Mesenchymal stem cell (in vitro differentiated cells and primary cell): ENCODE data around the gene ATP6V1F.

Experiments
- DNase-seq: peaks from one replicate; pipeline ENCODE4 v3.0.0-alpha.2; 2013
- H2AFZ ChIP-seq: one replicate; pipeline ENCODE4 v1.6.1; 2013; ENCODE audit warnings: low read depth, mild to moderate bottlenecking, control low read depth, inconsistent platforms, low read length, moderate library complexity
- H2AK5ac ChIP-seq: 2 replicates; pipeline ENCODE4 v1.6.1; 2013; ENCODE audit warnings: low read length, moderate library complexity, mild to moderate bottlenecking, inconsistent platforms; ENCODE audit not compliant: severe bottlenecking
- H2BK120ac ChIP-seq: one replicate; pipeline ENCODE4 v1.6.1; 2013; ENCODE audit warnings: low read depth, mild to moderate bottlenecking, inconsistent platforms, low read length, moderate library complexity
- H2BK12ac ChIP-seq, 2 experiments: one replicate each; pipeline ENCODE4 v1.6.1; 2013; ENCODE audit warnings: inconsistent platforms in 2 of 2, low read length in 2 of 2, mild to moderate bottlenecking in 2 of 2, moderate library complexity in 2 of 2, control low read depth in 1 of 2
- H2BK15ac ChIP-seq: one replicate; pipeline ENCODE4 v1.6.1; 2013; ENCODE audit warnings: mild to moderate bottlenecking, low read depth, inconsistent platforms; ENCODE audit not compliant: poor library complexity, severe bottlenecking
- H2BK5ac ChIP-seq: 2 replicates; pipeline ENCODE4 v1.6.1; 2013; ENCODE audit warnings: low read depth, mild to moderate bottlenecking, low read length, control low read depth, inconsistent platforms; ENCODE audit not compliant: poor library complexity, severe bottlenecking
- H3K14ac ChIP-seq, 2 experiments: one replicate each; pipeline ENCODE4 v1.6.1; 2013; ENCODE audit warnings: inconsistent platforms in 2 of 2, low read length in 2 of 2, control low read depth in 1 of 2, mild to moderate bottlenecking in 1 of 2, moderate library complexity in 1 of 2
- H3K18ac ChIP-seq, 2 experiments: one replicate each; pipeline ENCODE4 v1.6.1; 2013; ENCODE audit warnings: inconsistent platforms in 2 of 2, low read length in 2 of 2, control low read depth in 1 of 2, low read depth in 1 of 2, mild to moderate bottlenecking in 1 of 2
- H3K23ac ChIP-seq, 2 experiments: one replicate each; pipeline ENCODE4 v1.6.1; 2013; ENCODE audit warnings: inconsistent platforms in 2 of 2, low read length in 2 of 2, mild to moderate bottlenecking in 2 of 2, moderate library complexity in 2 of 2, control low read depth in 1 of 2
- H3K27ac ChIP-seq: 2 replicates; pipeline ENCODE4 v1.5.1; 2013; ENCODE audit warnings: mild to moderate bottlenecking, moderate library complexity, low read length, control low read depth, inconsistent platforms; ENCODE audit not compliant: poor library complexity, severe bottlenecking
- H3K27me3 ChIP-seq, 2 experiments: 2 replicates each; pipeline versions ENCODE4 v1.6.1 to v1.7.0; 2013; ENCODE audit warnings: low read length in 2 of 2, mild to moderate bottlenecking in 2 of 2, moderate library complexity in 2 of 2, control low read depth in 1 of 2, inconsistent platforms in 1 of 2; ENCODE audit not compliant: control insufficient read depth in 1 of 2, insufficient read depth in 1 of 2
- H3K36me3 ChIP-seq, 2 experiments: 2 replicates each; pipeline versions ENCODE4 v1.6.1 to v1.7.0; 2013; ENCODE audit warnings: low read length in 2 of 2, control low read depth in 1 of 2, inconsistent platforms in 1 of 2, low read depth in 1 of 2, mild to moderate bottlenecking in 1 of 2; ENCODE audit not compliant: insufficient read depth in 2 of 2, control insufficient read depth in 1 of 2
- H3K4ac ChIP-seq, 2 experiments: one replicate each; pipeline ENCODE4 v1.6.1; 2013; ENCODE audit warnings: inconsistent platforms in 2 of 2, low read length in 2 of 2, mild to moderate bottlenecking in 2 of 2, moderate library complexity in 2 of 2, control low read depth in 1 of 2, low read depth in 1 of 2
- H3K4me1 ChIP-seq: 2 replicates; pipeline ENCODE4 v1.6.1; 2013; ENCODE audit warnings: low read depth, low read length, control low read depth; ENCODE audit not compliant: control insufficient read depth, insufficient read depth
- H3K4me2 ChIP-seq: 2 replicates; pipeline ENCODE4 v1.6.1; 2013; ENCODE audit warnings: low read length, mild to moderate bottlenecking, inconsistent platforms; ENCODE audit not compliant: poor library complexity, severe bottlenecking
- H3K4me3 ChIP-seq, 2 experiments: 2 replicates each; pipeline versions ENCODE4 v1.5.1 to v1.7.0; 2013; ENCODE audit warnings: low read length in 2 of 2, mild to moderate bottlenecking in 2 of 2, control low read depth in 1 of 2, low read depth in 1 of 2; ENCODE audit not compliant: insufficient read depth in 1 of 2
- H3K79me1 ChIP-seq: replicated peaks from 2 replicates; pipeline ENCODE4 v1.6.1; 2013; ENCODE audit warnings: mild to moderate bottlenecking, control low read depth, low read length, inconsistent platforms; ENCODE audit not compliant: poor library complexity, severe bottlenecking
- H3K9ac ChIP-seq: 2 replicates; pipeline ENCODE4 v1.7.0; 2013; ENCODE audit warnings: mild to moderate bottlenecking, low read length, moderate library complexity
- H3K9me3 ChIP-seq: 2 replicates; pipeline ENCODE4 v1.7.0; 2013; ENCODE audit warnings: mild to moderate bottlenecking, low read length; ENCODE audit not compliant: control insufficient read depth
- H4K8ac ChIP-seq: one replicate; pipeline ENCODE4 v1.6.1; 2013; ENCODE audit warnings: inconsistent platforms, mild to moderate bottlenecking, low read length, moderate library complexity
- H4K91ac ChIP-seq: one replicate; pipeline ENCODE4 v1.6.1; 2013; ENCODE audit warnings: mild to moderate bottlenecking, low read length, inconsistent platforms
- WGBS: methylation state at CpG from one replicate; pipeline ENCODE4 v1.1.7; 2013; ENCODE audit warnings: mixed read lengths; 5-methylcytosine and 5-hydroxymethylcytosine counted together

Gene ATP6V1F

DNA sequence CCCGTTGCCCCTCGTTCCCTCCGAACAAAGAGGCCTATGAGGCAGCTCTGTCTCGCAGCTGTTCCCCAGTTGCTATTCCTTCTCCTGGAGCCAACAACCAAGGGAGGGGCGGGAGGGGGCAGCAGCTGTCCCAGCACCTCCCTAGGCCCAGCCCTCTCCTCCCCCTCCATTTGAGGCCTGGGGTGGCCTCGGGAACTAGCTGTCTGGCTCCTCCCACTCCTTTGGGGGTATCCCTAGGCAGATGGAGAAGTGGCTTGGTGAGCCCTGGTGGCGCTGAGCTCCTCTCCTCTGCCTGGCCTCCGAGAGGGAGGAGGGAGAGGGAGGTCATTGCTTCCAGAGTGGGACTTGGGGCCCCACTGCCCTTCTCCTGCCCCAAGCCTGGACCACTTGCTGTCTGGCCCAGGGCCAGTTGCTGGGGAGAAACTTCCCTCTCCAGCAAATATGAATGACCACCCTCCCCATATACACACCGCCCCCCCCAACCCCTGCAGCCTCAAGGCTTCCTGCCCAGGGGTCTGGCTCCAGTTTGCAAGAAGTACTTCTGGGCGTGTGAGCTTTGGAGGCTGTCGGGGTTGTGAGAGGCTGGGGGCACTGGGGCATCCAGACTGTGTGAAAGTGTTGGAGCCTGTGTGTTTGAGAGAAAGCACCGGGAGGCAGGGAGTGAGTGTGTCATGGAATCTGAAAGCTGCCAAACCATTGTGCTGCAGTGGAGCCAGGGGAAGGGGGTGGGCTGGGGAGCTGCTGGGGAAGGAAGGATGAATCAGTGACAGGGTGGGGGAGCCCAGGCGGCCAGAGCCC lies 29.3 kb upstream of the ATP6V1F start:
- Histone ChIP-seq H3K27me3 (no peaks in the 10 kb centered on the region), H3K9ac (peak overlapping the region; percentile 93), H3K23ac (no peak overlapping the region), H3K18ac (peak overlapping the region; percentile 94 to 97), H3K36me3 (peaks cover 33 to 35% of the 10 kb centered on the region in 2 experiments), H3K9me3 (no peaks in the 10 kb centered on the region), H3K79me1 (peaks cover 24% of the 10 kb centered on the region), H3K4me1 (peaks cover 50% of the 10 kb centered on the region), H2AFZ (no peak overlapping the region), H3K14ac (no peak overlapping the region), H4K8ac (peak overlapping the region; percentile 54), H3K27ac (peak overlapping the region; percentile 82), H3K4me2 (peak overlapping the region; percentile 83), H2BK12ac (peak overlapping the region; percentile 23 to 90), H2BK15ac (peak overlapping the region; percentile 73), H2BK120ac (peak overlapping the region; percentile 89), H4K91ac (peak overlapping the region; percentile 90), H2AK5ac (no peak overlapping the region), H3K4me3 (peak overlapping the region; percentile 61 to 95), H3K4ac (peak overlapping the region; percentile 66 to 75), H2BK5ac (no peak overlapping the region)
- peak; percentile 90 for DNase-seq
- WGBS: 14% methylated on average over 10 of the region's 13 CpGs

- Histone ChIP-seq H3K36me3 (peaks cover 39 to 41% of the 10 kb centered on the region in 2 experiments), H3K79me1 (peaks cover 30% of the 10 kb centered on the region), H2BK15ac (peak overlapping the region; percentile 15), H3K4ac (no peak overlapping the region), H2AK5ac (peak overlapping the region; percentile 69), H3K9ac (peak overlapping the region; percentile 85), H3K14ac (no peak overlapping the region), H2BK120ac (no peak overlapping the region), H2AFZ (no peak overlapping the region), H3K9me3 (no peaks in the 10 kb centered on the region), H3K4me1 (peaks cover 48% of the 10 kb centered on the region), H3K23ac (no peak overlapping the region), H3K27ac (peak overlapping the region; percentile 82), H3K27me3 (no peaks in the 10 kb centered on the region), H4K91ac (no peak overlapping the region), H4K8ac (no peak overlapping the region), H2BK5ac (no peak overlapping the region), H2BK12ac (no peak overlapping the region), H3K4me3 (peak overlapping the region in 1 of 2 experiments; percentile 64), H3K18ac (peak overlapping the region in 1 of 2 experiments; percentile 74), H3K4me2 (peak overlapping the region; percentile 83)
- DNase-seq: peak; percentile 70
- no CpG with 5 or more reads among the region's 4 CpGs for WGBS
Observed at GRCh38 chr7:128833946-128834325, 28.7 kb upstream of the ATP6V1F start.

GRCh38 chr7:128835231-128835751 lies 27.4 kb upstream of the ATP6V1F start:
- Histone ChIP-seq H4K91ac (no peak overlapping the region), H3K14ac (no peak overlapping the region), H3K4me3 (no peak overlapping the region), H2BK120ac (no peak overlapping the region), H3K36me3 (peaks cover 53 to 54% of the 10 kb centered on the region in 2 experiments), H3K23ac (no peak overlapping the region), H2BK15ac (no peak overlapping the region), H3K79me1 (peaks cover 35% of the 10 kb centered on the region), H3K9ac (no peak overlapping the region), H3K9me3 (no peaks in the 10 kb centered on the region), H3K27me3 (no peaks in the 10 kb centered on the region), H3K4me1 (peaks cover 38% of the 10 kb centered on the region), H4K8ac (no peak overlapping the region), H3K18ac (no peak overlapping the region), H2AK5ac (no peak overlapping the region), H3K4me2 (no peak overlapping the region), H2BK5ac (no peak overlapping the region), H3K4ac (no peak overlapping the region), H2AFZ (no peak overlapping the region), H2BK12ac (no peak overlapping the region), H3K27ac (no peak overlapping the region)
- 96% methylated on average over 13 of the region's 16 CpGs for WGBS
- DNase-seq: no peak

GRCh38 chr7:128835790-128836641 lies 26.6 kb upstream of the ATP6V1F start:
- peaks cover 60 to 62% of the 10 kb centered on the region in 2 experiments for H3K36me3 ChIP-seq
- H2AK5ac ChIP-seq: no peak overlapping the region
- H2BK120ac ChIP-seq: no peak overlapping the region
- H3K79me1 ChIP-seq: peaks cover 35% of the 10 kb centered on the region
- no peak overlapping the region for H4K8ac ChIP-seq
- no peak overlapping the region for H2BK15ac ChIP-seq
- no peak overlapping the region for H3K14ac ChIP-seq
- H3K27me3 ChIP-seq: no peaks in the 10 kb centered on the region
- no peak overlapping the region for H4K91ac ChIP-seq
- no peak overlapping the region for H3K4me3 ChIP-seq
- H3K23ac ChIP-seq: no peak overlapping the region
- H3K9me3 ChIP-seq: no peaks in the 10 kb centered on the region
- no peak overlapping the region for H3K4ac ChIP-seq
- no peak overlapping the region for H2AFZ ChIP-seq
- no peak overlapping the region for H3K4me2 ChIP-seq
- peaks cover 36% of the 10 kb centered on the region for H3K4me1 ChIP-seq
- no peak overlapping the region for H3K27ac ChIP-seq
- no peak overlapping the region for H2BK5ac ChIP-seq
- H3K9ac ChIP-seq: peak overlapping the region; percentile 76
- DNase-seq: no peak
- no peak overlapping the region for H2BK12ac ChIP-seq
- no peak overlapping the region for H3K18ac ChIP-seq
- WGBS: 88% methylated on average over 14 of the region's 14 CpGs
